T-helper 17 cell (primary cell): ENCODE data around the gene ZNF70. TPM values are rescaled to one million over a fixed set of nuclear protein-coding genes. Genes with fewer than 3 reads are reported as not detected.

Experiments
- ATAC-seq: fragments of 150-1000 bp; cut with Tn5 transposase; 2 replicates; pipeline ENCODE4 v1.10.0; 2021; ENCODE audit warnings: mild to moderate bottlenecking, moderate library complexity
- DNase-seq, 3 donors: peaks; one replicate each; pipeline versions ENCODE4 v3.0.0 to v3.0.0-alpha.2; 2020 to 2021
- H3K9me3 ChIP-seq: one replicate; pipeline ENCODE4 v1.7.0; 2013; ENCODE audit warnings: low read length, mild to moderate bottlenecking; ENCODE audit not compliant: control insufficient read depth, poor library complexity, severe bottlenecking
- H3K27ac Mint-ChIP-seq: one replicate; pipeline ENCODE4 v1.8.0; 2022; ENCODE audit warnings: mild to moderate bottlenecking, moderate library complexity, mixed read lengths
- H3K27me3 Mint-ChIP-seq: one replicate; pipeline ENCODE4 v1.8.0; 2022; ENCODE audit warnings: mixed read lengths
- H3K36me3 Mint-ChIP-seq: one replicate; pipeline ENCODE4 v1.8.0; 2022; ENCODE audit warnings: low read depth, mixed read lengths
- H3K4me1 Mint-ChIP-seq: one replicate; pipeline ENCODE4 v1.8.0; 2022; ENCODE audit warnings: mild to moderate bottlenecking, mixed read lengths
- H3K4me3 Mint-ChIP-seq: one replicate; pipeline ENCODE4 v1.8.0; 2022; ENCODE audit warnings: mild to moderate bottlenecking, moderate library complexity, mixed read lengths
- total RNA-seq, 4 donors: library from RNA in 2 of 4; stranded (reverse) in 2 of 4; gene quantifications; one replicate each; pipeline ENCODE4 v1.2.3 and lab custom pipeline; 2022 to 2026

The ZNF70 gene
- total RNA-seq (1 to 10 TPM; 1.8 to 1.9 TPM), total RNA-seq (lab: John Stamatoyannopoulos, UW) (3.9 to 6.0 reads per million in 2 donors)

DNA sequence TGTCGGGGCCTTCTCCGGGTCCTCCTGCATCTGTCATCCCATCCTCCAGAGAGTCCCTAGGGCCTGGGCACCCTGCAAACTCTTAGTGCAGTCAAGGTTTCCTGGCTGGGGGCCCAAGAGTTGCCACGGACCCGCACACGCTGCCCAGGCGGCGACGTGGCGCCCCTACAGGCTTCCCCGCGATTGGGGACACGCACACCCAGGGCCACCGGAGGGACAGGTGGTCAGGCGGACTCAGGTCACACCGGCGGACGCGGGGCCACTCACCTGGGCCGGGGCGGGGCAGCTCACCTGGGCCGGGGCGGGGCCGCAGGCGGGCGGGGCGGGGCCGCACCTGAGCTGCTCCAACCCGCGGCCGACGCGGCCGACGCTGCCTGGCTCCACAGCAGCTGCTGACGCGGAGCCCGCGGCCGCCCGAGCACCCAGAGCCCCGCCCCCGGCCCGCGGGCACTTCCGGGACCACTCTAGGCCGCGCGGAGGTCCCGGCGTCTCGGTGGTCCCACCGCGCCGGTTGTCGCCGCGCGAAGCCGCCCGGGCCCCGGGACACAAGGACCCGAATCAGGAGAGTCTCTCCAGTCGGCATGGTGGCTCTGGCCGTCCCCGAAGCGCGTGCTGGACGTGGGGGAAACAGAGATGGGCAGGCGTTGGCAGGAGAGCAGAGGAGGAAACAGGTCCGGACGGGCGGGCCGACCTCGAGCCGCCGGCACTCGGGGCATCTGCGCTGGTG is at the start of gene ZNF70:
ZNF70 (minus strand) TSS at position 399 of the 727 bp plus-strand sequence. CDS start 5,972 bp downstream, outside the sequence.
- peak; percentile 98 for ATAC-seq
- Mint-ChIP-seq H3K4me1 (peaks cover 9% of the 10 kb centered on the region), H3K4me3 (peak within 1 kb of the TSS; percentile 88), H3K36me3 (peaks cover 2% of the 10 kb centered on the region), H3K27ac (peak within 1 kb of the TSS; percentile 89), H3K27me3 (no peaks in the 10 kb centered on the region)
- peak; percentile 78 to 85 (median 84) for DNase-seq
- no peaks in the 10 kb centered on the region for H3K9me3 ChIP-seq

DNA sequence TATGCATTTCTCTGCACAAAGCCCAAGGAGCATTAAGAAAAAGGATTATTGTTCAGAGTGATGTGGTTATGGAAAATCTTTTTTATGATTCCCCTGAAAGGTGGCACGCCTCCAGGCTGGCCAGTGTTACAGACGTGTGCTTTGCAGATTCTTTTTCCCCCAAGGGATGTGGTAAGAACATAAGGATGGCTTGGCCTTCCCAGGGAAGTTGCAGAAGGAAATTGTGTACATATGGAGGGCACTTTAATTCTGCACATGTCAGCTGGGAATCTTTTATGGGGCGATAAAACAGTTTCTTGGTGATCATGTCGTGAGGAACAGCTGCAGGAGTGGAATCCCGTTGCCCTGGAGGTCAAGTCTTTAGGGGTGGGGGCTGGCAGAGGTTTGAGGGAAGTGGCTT is 45.5 kb upstream of the ZNF70 start:
- peaks cover 4% of the 10 kb centered on the region for H3K4me1 Mint-ChIP-seq
- no peaks in the 10 kb centered on the region for H3K27me3 Mint-ChIP-seq
- no peaks in the 10 kb centered on the region for H3K9me3 ChIP-seq
- no peak overlapping the region for H3K4me3 Mint-ChIP-seq
- ATAC-seq (no peak), DNase-seq (no peak)
- peaks cover 6% of the 10 kb centered on the region for H3K36me3 Mint-ChIP-seq
- no peak overlapping the region for H3K27ac Mint-ChIP-seq

DNA sequence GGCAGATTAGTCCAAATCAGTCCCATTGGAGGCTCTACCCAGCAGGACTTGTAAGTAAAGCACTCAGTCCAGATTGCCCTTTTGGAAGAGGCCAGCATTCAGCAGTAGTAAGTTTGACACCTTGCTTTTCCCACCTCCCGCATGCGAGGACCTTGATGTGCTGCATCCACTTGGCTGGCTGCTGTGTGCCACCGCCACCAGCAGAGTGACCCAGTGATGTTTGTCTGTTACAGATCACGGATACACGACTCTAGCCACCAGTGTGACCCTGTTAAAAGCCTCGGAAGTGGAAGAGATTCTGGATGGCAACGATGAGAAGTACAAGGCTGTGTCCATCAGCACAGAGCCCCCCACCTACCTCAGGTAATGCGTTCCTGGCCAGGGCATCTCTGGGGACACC is 42.4 kb upstream of the ZNF70 start:
- no peak for DNase-seq
- peaks cover 4% of the 10 kb centered on the region for H3K36me3 Mint-ChIP-seq
- ATAC-seq: no peak
- peaks cover 10% of the 10 kb centered on the region for H3K4me1 Mint-ChIP-seq
- no peak overlapping the region for H3K4me3 Mint-ChIP-seq
- H3K27me3 Mint-ChIP-seq: no peaks in the 10 kb centered on the region
- no peak overlapping the region for H3K27ac Mint-ChIP-seq
- H3K9me3 ChIP-seq: no peaks in the 10 kb centered on the region

DNA sequence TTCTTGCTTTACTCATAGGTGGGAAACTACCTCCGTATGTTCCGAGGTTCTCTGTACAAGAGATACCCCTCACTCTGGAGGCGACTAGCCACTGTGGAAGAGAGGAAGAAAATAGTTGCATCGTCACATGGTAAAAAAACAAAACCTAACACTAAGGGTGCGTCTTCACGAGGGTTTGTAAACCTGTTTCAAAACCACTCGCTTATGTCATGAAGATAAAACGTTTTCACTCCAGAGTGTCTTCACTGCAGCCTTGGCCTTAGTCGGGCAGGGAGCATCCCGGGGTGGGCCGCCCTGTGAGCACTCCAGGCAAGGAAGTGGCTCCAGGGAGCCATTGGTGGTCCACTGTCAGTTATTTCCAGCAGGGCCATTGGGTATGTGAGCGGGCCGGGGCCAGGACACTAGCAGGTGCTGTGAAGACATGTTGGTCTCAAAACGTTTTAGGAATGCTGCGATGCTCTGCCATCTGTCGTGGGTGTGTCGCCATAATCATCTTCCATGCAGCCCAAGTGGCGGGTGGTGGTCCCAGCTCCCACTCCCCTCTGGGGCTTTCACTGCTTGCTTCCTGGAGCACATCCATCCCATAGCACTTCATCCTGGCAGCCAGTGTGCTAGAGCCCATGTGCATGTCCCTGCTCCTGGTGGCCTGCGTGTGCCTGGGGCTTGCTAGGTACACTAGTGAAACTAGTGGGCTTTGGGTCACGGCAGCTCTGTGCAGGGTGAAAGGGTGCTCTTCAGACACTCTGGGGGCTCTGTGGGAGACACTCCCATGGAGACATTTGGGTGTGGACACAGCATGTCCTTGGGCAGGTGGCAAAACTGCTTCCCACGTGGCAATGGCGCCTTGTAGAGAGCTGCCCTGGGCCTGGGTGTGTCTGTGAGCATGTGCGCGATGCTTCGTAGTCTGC is 41.1 kb upstream of the ZNF70 start:
- peaks cover 10% of the 10 kb centered on the region for H3K4me1 Mint-ChIP-seq
- no peak for ATAC-seq
- H3K9me3 ChIP-seq: no peaks in the 10 kb centered on the region
- H3K27me3 Mint-ChIP-seq: no peaks in the 10 kb centered on the region
- no peak overlapping the region for H3K4me3 Mint-ChIP-seq
- peaks cover 4% of the 10 kb centered on the region for H3K36me3 Mint-ChIP-seq
- H3K27ac Mint-ChIP-seq: no peak overlapping the region
- no peak for DNase-seq

DNA sequence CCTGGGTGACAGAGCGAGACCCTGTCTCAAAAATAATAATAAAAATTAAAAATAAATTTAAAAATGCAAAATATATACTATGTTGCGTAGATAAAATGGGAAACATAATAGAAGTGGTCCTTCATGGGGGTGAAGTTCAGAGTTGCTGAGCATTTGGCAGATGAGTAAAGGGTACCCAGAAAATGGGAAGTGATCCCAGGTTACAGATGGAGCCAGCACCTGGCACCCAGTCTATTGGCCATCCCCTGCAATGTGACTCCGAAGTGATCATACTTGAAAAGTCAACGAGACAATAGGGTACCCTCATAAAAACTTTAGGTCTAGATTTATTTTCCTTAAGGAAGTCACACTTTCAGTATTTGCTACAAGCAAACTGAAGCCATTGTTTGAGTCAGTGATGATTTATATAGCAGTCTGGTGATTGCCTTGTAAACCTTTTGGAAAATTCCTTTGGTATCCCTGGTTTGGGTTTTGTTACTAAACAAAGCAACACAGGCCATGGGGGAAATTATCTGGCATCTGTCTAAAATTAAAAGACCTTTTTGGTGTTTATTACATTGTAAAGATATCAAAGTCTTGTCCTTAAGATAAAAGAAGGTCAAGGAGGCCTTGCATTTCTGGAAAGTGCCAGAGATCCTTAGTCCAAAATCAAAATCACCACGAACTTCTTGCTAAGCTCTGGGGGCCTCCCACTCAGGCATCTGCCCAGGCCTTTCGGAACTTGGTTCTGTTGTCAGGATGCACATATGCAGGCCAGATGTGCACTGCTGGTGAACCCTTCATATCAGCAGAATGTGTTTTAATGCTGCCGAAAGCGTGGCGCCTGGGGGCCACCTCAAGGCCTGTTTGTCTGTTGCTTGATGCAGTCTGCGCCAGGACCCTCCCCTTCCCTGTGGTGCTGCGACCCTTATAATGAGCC is 40.2 kb upstream of the ZNF70 start:
- no peak overlapping the region for H3K27ac Mint-ChIP-seq
- H3K4me1 Mint-ChIP-seq: peaks cover 14% of the 10 kb centered on the region
- no peaks in the 10 kb centered on the region for H3K27me3 Mint-ChIP-seq
- no peak for DNase-seq
- peaks cover 4% of the 10 kb centered on the region for H3K36me3 Mint-ChIP-seq
- peak overlapping the region; percentile 25 for H3K4me3 Mint-ChIP-seq
- ATAC-seq: no peak
- H3K9me3 ChIP-seq: no peaks in the 10 kb centered on the region

DNA sequence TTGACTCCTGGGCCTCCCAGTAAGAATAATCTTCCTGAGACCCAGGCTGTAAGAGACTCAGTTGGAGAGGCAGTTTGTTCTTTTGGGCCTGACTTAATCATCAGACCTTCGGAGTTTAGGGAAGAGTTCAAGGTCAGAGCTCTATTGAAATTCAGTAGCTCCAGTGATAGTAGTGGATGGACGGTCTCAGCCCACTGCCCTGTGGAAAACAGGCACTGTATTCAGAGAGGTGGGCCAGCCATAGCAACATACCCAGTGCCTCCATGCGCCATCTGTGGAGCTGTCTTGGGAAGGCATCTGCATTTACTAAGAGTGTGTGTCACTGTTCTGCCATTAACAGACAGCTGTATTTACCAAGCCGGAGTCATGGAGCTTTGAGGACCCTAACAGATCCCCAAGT is 38.7 kb upstream of the ZNF70 start:
- H3K27me3 Mint-ChIP-seq: no peaks in the 10 kb centered on the region
- H3K36me3 Mint-ChIP-seq: peaks cover 4% of the 10 kb centered on the region
- H3K27ac Mint-ChIP-seq: no peak overlapping the region
- no peak for DNase-seq
- ATAC-seq: no peak
- peaks cover 14% of the 10 kb centered on the region for H3K4me1 Mint-ChIP-seq
- H3K4me3 Mint-ChIP-seq: peak overlapping the region; percentile 1
- no peaks in the 10 kb centered on the region for H3K9me3 ChIP-seq

DNA sequence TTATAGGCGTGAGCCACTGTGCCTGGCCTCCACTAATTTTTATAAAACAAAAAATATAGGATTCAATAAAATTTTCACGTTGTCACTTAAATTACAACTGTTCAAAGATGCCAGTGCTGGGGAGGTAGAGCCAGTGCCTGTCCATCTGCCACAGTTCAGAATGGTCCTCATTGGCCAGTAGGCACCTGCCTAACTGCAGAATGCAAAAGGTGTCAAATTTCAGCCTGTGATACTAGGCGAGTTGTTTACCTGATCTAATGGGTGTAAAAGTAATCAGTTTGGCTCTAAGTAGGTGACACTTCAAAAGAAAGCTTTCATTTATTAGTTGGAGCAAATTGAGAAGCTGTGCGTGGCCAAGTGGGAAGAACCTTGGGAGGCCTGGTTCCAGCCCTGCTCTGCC is 38.2 kb upstream of the ZNF70 start:
- ATAC-seq (no peak), DNase-seq (no peak)
- Mint-ChIP-seq H3K27me3 (no peaks in the 10 kb centered on the region), H3K4me3 (peak overlapping the region; percentile 1), H3K36me3 (peaks cover 4% of the 10 kb centered on the region), H3K27ac (no peak overlapping the region), H3K4me1 (peaks cover 14% of the 10 kb centered on the region)
- H3K9me3 ChIP-seq: no peaks in the 10 kb centered on the region

DNA sequence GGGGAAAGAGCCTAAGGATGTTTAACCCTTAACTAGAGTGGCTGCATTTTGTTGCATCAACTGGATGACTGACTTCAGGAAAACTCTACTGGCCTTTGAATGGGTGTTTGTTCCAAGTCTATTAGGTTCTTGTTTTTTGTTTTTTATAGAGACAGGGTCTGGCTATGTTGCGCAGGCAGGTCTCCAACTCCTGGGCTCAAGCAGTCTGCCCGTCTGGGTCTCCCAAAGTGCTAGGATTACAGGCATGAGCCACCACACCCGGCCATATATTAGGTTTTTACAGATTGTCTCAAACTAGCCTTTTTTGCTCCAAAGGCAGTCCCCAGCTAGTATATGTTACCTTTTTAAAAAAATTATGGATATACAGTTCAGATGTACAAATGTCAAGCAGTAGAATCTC is 37.0 kb upstream of the ZNF70 start:
- ATAC-seq (no peak), DNase-seq (no peak)
- peak overlapping the region; percentile 88 for H3K27ac Mint-ChIP-seq
- no peaks in the 10 kb centered on the region for H3K36me3 Mint-ChIP-seq
- H3K4me1 Mint-ChIP-seq: peaks cover 10% of the 10 kb centered on the region
- H3K27me3 Mint-ChIP-seq: no peaks in the 10 kb centered on the region
- no peaks in the 10 kb centered on the region for H3K9me3 ChIP-seq
- peak overlapping the region; percentile 91 for H3K4me3 Mint-ChIP-seq

DNA sequence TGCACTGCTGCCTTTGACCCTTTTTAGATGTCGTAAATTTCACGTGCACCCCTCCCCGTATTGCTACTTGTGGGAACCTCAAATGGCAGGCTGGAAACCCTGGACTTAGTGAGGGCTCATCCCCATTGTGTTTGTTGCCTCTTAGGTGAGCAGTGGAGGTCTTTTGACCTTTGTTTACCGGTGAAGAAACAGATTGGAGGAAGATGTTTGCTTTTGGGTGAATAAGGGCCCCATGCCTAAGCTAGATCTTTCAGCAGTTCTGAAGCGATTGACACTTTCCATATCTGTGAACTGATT is 36.6 kb upstream of the ZNF70 start:
- Mint-ChIP-seq H3K4me1 (peaks cover 10% of the 10 kb centered on the region), H3K36me3 (no peaks in the 10 kb centered on the region), H3K27me3 (no peaks in the 10 kb centered on the region), H3K27ac (peak overlapping the region; percentile 88), H3K4me3 (peak overlapping the region; percentile 91)
- no peaks in the 10 kb centered on the region for H3K9me3 ChIP-seq
- ATAC-seq (peak; percentile 43), DNase-seq (no peak)

DNA sequence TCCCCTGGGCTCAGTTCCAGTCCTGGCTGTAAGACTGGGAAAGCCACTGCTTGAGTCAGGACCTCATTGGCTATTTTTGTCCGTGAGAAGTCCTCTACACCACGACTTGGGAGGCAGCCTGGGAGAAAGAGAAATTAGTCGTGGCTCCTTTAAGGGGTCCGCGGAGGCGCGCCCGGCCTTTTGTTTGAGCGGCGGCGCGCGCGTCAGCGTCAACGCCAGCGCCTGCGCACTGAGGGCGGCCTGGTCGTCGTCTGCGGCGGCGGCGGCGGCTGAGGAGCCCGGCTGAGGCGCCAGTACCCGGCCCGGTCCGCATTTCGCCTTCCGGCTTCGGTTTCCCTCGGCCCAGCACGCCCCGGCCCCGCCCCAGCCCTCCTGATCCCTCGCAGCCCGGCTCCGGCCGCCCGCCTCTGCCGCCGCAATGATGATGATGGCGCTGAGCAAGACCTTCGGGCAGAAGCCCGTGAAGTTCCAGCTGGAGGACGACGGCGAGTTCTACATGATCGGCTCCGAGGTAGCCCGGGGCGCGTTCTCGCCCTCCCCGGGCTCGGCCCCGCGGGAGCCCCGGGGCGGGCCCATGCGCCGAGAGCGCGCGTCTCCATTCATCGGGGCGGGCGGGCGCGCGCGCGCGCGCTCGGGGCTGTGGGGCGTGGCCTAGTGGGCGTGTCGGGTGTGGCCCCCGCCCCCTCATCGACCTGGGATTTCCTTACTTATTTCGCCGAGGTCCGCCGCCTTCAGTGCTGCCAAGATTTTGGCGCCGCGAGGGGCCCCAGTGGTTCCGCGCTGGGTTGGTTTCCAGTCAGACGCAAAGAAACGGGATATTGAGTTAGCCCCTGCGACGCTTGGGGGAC is 36.1 kb upstream of the ZNF70 start, which contains the start of gene SMARCB1:
SMARCB1 (plus strand) TSS at position 215 of the 848 bp plus-strand sequence; CDS start at position 419, 204 bp downstream.
- H3K36me3 Mint-ChIP-seq: no peaks in the 10 kb centered on the region
- H3K4me1 Mint-ChIP-seq: peaks cover 10% of the 10 kb centered on the region
- H3K4me3 Mint-ChIP-seq: peak within 1 kb of the TSS; percentile 91
- no peaks in the 10 kb centered on the region for H3K27me3 Mint-ChIP-seq
- DNase-seq (peak; percentile 82 to 90 (median 90)), ATAC-seq (peak; percentile 91)
- no peaks in the 10 kb centered on the region for H3K9me3 ChIP-seq
- H3K27ac Mint-ChIP-seq: peak within 1 kb of the TSS; percentile 88

DNA sequence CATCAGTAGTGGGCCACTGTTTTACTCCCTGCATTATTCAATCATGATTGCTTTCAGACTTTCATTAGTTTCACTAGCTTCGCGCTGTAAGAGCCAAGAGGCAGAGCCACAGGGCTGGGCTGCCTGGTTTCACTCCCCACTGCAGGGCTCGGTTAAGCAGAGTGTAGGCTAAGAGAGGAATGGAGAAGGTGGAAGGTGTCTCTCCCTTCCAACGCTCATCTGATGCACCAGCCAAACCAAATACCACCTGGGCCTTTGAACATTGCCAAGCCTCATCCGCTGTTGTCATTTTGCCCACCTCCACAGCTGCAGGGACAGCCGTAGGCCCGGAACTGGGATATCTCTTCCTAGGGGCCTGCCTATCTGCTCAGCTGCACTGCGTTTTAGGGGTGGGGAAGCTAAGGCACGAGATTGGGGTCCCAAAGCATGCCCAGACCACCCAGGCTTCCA is 35.4 kb upstream of the ZNF70 start:
- ATAC-seq: no peak
- no peaks in the 10 kb centered on the region for H3K9me3 ChIP-seq
- H3K27ac Mint-ChIP-seq: peak overlapping the region; percentile 88
- H3K4me1 Mint-ChIP-seq: peaks cover 10% of the 10 kb centered on the region
- H3K4me3 Mint-ChIP-seq: peak overlapping the region; percentile 91
- no peaks in the 10 kb centered on the region for H3K36me3 Mint-ChIP-seq
- no peak for DNase-seq
- no peaks in the 10 kb centered on the region for H3K27me3 Mint-ChIP-seq

DNA sequence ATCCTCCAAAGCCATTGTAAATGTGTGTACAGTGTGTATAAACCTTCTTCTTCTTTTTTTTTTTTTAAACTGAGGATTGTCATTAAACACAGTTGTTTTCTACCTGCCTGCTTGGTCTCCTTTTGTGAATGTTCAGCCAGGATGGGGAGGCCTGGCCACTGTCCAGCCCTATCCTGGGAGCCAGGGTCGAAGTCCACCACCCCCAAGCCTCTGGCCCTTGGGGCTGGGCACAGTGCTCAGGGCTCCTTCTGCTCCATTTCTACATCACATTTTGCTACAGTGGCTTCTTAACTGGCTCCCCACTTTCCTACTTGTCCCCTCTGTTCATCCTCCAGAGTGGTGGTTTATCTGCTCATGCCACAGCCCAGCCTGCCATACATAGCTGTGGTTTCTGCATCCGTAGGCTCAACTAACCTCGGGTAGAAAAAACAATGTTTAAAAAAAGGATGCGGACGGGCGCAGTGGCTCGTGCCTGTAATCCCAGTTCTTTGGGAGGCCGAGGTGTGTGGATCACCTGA is 33.4 kb upstream of the ZNF70 start:
- Mint-ChIP-seq H3K27me3 (no peaks in the 10 kb centered on the region), H3K36me3 (no peaks in the 10 kb centered on the region), H3K4me3 (no peak overlapping the region), H3K27ac (peak overlapping the region; percentile 66), H3K4me1 (peaks cover 6% of the 10 kb centered on the region)
- DNase-seq: no peak
- ATAC-seq: no peak
- H3K9me3 ChIP-seq: no peaks in the 10 kb centered on the region
